CD4-positive, alpha-beta T cell treated with Interleukin-1 beta for 1 hour (primary cell): ENCODE measurements around the gene ATP9B.
A peak's percentile ranks its signal among the peaks of the same experiment; 100 is the strongest.
"Not testable (repeated sequence)": the region's sequence is repeated elsewhere in the genome, so short reads cannot be mapped to it uniquely, and the experiment has no call there.

ENCODE experiments used
- DNase-seq, 2 donors: peaks; one replicate each; pipeline ENCODE4 v3.0.0-alpha.2; 2020 to 2022

ATP9B gene

GRCh38 chr18:79245517-79246001 is 176.4 kb downstream of the ATP9B start:
- peak; percentile 57 to 65 for DNase-seq

- peak; percentile 68 to 74 for DNase-seq
These were observed 177.3 kb downstream of the ATP9B start for GRCh38 chr18:79246309-79247108.

GRCh38 chr18:79248495-79249060 is 179.4 kb downstream of the ATP9B start:
- DNase-seq = no peak

- DNase-seq = no peak
These were observed 181.2 kb downstream of the ATP9B start for GRCh38 chr18:79250301-79250981.

GRCh38 chr18:79251021-79251420 is 181.8 kb downstream of the ATP9B start:
- no peak for DNase-seq

GRCh38 chr18:79252904-79253633 is 183.9 kb downstream of the ATP9B start:
- DNase-seq = no peak

- no peak for DNase-seq
These were observed 188.3 kb downstream of the ATP9B start for GRCh38 chr18:79257480-79257879.

GRCh38 chr18:79258447-79258846 is 189.3 kb downstream of the ATP9B start:
- DNase-seq = no peak

- no peak for DNase-seq
These were observed 190.0 kb downstream of the ATP9B start for GRCh38 chr18:79259218-79259617.

GRCh38 chr18:79260023-79260422 is 190.8 kb downstream of the ATP9B start:
- DNase-seq = no peak

GRCh38 chr18:79260510-79260909 is 191.3 kb downstream of the ATP9B start:
- DNase-seq = no peak

- not testable (repeated sequence) for DNase-seq
These were observed 195.9 kb downstream of the ATP9B start for GRCh38 chr18:79265068-79265467.

- DNase-seq = not testable (repeated sequence)
These were observed 202.6 kb downstream of the ATP9B start for GRCh38 chr18:79271812-79272211.

GRCh38 chr18:79272916-79273315 is 203.7 kb downstream of the ATP9B start:
- no peak for DNase-seq

GRCh38 chr18:79274823-79275222 is 205.6 kb downstream of the ATP9B start:
- DNase-seq = no peak

- no peak for DNase-seq
These were observed 206.3 kb downstream of the ATP9B start for GRCh38 chr18:79275461-79275860.

GRCh38 chr18:79275992-79276391 is 206.8 kb downstream of the ATP9B start:
- no peak for DNase-seq

GRCh38 chr18:79278896-79279295 is 209.7 kb downstream of the ATP9B start:
- no peak for DNase-seq

- DNase-seq = no peak
These were observed 214.1 kb downstream of the ATP9B start for GRCh38 chr18:79283131-79283810.

GRCh38 chr18:79283929-79284328 is 214.7 kb downstream of the ATP9B start:
- no peak for DNase-seq

GRCh38 chr18:79285191-79285590 is 216.0 kb downstream of the ATP9B start:
- not testable (repeated sequence) for DNase-seq

GRCh38 chr18:79290409-79290808 is 221.2 kb downstream of the ATP9B start:
- DNase-seq = not testable (repeated sequence)
